Hepatocyte (in vitro differentiated cells): ENCODE data around the gene DIS3L. TPM values are rescaled to one million over a fixed set of nuclear protein-coding genes. Genes with fewer than 3 reads are reported as not detected.
"Not testable (repeated sequence)": the region's sequence is repeated elsewhere in the genome, so short reads cannot be mapped to it uniquely, and the experiment has no call there.

ENCODE experiments used
- DNase-seq: peaks from one replicate; pipeline ENCODE4 v3.0.0-alpha.2; 2016; ENCODE audit warnings: low spot score
- H2AFZ ChIP-seq: fragments of 200-600 bp; sonication (generic); 2 replicates; pipeline ENCODE4 v1.6.0; 2016; ENCODE audit warnings: antibody characterized with exemption, mild to moderate bottlenecking
- H3K27ac ChIP-seq: fragments of 200-600 bp; sonication (generic); 2 replicates; pipeline ENCODE4 v1.5.1; 2016; ENCODE audit warnings: mild to moderate bottlenecking
- H3K27me3 ChIP-seq: fragments of 200-600 bp; sonication (generic); 2 replicates; pipeline ENCODE4 v1.6.1; 2016
- H3K36me3 ChIP-seq: fragments of 200-600 bp; sonication (generic); replicated peaks from 2 replicates; pipeline ENCODE4 v1.5.1; 2016; ENCODE audit warnings: low read depth; ENCODE audit not compliant: insufficient read depth
- H3K4me1 ChIP-seq: fragments of 200-600 bp; sonication (generic); 2 replicates; pipeline ENCODE4 v1.5.1; 2016; ENCODE audit warnings: mild to moderate bottlenecking, moderate library complexity; ENCODE audit not compliant: insufficient read depth
- H3K4me2 ChIP-seq: fragments of 200-600 bp; sonication (generic); 2 replicates; pipeline ENCODE4 v1.6.0; 2016
- H3K4me3 ChIP-seq: fragments of 200-600 bp; sonication (generic); 2 replicates; pipeline ENCODE4 v1.5.1; 2016; ENCODE audit warnings: mild to moderate bottlenecking
- H3K79me2 ChIP-seq: fragments of 200-600 bp; sonication (generic); 2 replicates; pipeline ENCODE4 v1.6.0; 2017; ENCODE audit warnings: mild to moderate bottlenecking
- H3K9me2 ChIP-seq: fragments of 200-600 bp; sonication (generic); replicated peaks from 2 replicates; pipeline ENCODE4 v1.6.0; 2017; ENCODE audit warnings: mild to moderate bottlenecking; ENCODE audit not compliant: insufficient read depth
- H3K9me3 ChIP-seq: fragments of 200-600 bp; sonication (generic); 2 replicates; pipeline ENCODE4 v1.5.1; 2016; ENCODE audit warnings: low read depth, mild to moderate bottlenecking
- H4K20me1 ChIP-seq: fragments of 200-600 bp; sonication (generic); 2 replicates; pipeline ENCODE4 v1.6.0; 2016; ENCODE audit warnings: mild to moderate bottlenecking; ENCODE audit not compliant: insufficient read depth, poor library complexity, severe bottlenecking
- EZH2 ChIP-seq: fragments of 200-600 bp; sonication (generic); IDR thresholded peaks from 2 replicates; pipeline ENCODE4 v1.6.1; 2016; ENCODE audit warnings: antibody characterized with exemption, mild to moderate bottlenecking, borderline replicate concordance
- EZH2phosphoT487 ChIP-seq: fragments of 200-600 bp; sonication (generic); IDR thresholded peaks from one replicate; pipeline ENCODE4 v1.6.1; 2018; ENCODE audit warnings: antibody characterized with exemption, mild to moderate bottlenecking, low read depth, moderate library complexity; ENCODE audit not compliant: unreplicated experiment, severe bottlenecking
- WGBS: methylation state at CpG from one replicate; pipeline ENCODE4 v1.1.6; 2016; ENCODE audit warnings: low lambda C conversion rate; ENCODE audit errors: missing lambda C conversion rate; 5-methylcytosine and 5-hydroxymethylcytosine counted together
- polyA plus RNA-seq: library from polyadenylated mRNA; unstranded; fragments of >200 nt; fragmentation: Nextera tagmentation; extraction: Ambion mirVana; gene quantifications from 2 replicates; pipeline ENCODE4 v1.2.1, GENCODE V29; 2016
- total RNA-seq: library from RNA; depleted of rRNA; stranded (reverse); fragments of >200 nt; gene quantifications from 2 replicates; pipeline ENCODE4 v1.2.3, GENCODE V29; 2014
- TF ChIP-seq, protein P1 (sequence below): fragments of 200-600 bp; sonication (generic); IDR thresholded peaks from 2 replicates; pipeline ENCODE4 v1.5.1; 2016; ENCODE audit warnings: antibody characterized with exemption, mild to moderate bottlenecking; ENCODE audit not compliant: poor library complexity

DIS3L gene
- total and polyA plus RNA-seq, 2 experiments from 2014 or later = 18.6 to 34.4 TPM

DNA sequence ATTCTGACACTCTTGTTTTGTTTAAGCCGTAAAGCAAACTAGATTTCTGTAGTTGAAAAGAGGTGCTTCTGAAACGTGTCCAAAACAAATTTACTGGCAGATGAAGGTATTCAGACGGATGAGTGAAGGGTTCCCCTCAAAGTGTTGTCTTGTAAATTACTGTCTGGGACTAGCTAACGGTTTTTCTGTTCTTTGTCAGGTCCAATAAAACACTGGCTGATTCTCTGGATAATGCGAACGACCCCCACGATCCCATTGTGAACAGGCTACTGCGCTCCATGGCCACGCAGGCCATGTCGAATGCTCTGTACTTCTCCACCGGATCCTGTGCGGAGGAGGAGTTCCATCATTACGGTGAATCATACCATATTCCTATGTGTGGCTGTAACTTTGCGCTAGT is 35.4 kb downstream of the DIS3L start:
- Histone ChIP-seq H3K36me3 (no peaks in the 10 kb centered on the region), H3K27ac (no peak overlapping the region), H3K4me1 (no peaks in the 10 kb centered on the region), H4K20me1 (no peaks in the 10 kb centered on the region), H3K27me3 (no peaks in the 10 kb centered on the region), H3K4me2 (no peak overlapping the region), H2AFZ (no peak overlapping the region), H3K9me3 (no peaks in the 10 kb centered on the region), H3K9me2 (no peaks in the 10 kb centered on the region), H3K79me2 (no peaks in the 10 kb centered on the region), H3K4me3 (no peak overlapping the region)
- DNase-seq = no peak
- 91% methylated on average over 14 of the region's 14 CpGs for WGBS
- TF ChIP-seq EZH2 = no peak
- TF ChIP-seq, protein P1, sequence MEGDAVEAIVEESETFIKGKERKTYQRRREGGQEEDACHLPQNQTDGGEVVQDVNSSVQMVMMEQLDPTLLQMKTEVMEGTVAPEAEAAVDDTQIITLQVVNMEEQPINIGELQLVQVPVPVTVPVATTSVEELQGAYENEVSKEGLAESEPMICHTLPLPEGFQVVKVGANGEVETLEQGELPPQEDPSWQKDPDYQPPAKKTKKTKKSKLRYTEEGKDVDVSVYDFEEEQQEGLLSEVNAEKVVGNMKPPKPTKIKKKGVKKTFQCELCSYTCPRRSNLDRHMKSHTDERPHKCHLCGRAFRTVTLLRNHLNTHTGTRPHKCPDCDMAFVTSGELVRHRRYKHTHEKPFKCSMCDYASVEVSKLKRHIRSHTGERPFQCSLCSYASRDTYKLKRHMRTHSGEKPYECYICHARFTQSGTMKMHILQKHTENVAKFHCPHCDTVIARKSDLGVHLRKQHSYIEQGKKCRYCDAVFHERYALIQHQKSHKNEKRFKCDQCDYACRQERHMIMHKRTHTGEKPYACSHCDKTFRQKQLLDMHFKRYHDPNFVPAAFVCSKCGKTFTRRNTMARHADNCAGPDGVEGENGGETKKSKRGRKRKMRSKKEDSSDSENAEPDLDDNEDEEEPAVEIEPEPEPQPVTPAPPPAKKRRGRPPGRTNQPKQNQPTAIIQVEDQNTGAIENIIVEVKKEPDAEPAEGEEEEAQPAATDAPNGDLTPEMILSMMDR = no peak
- TF ChIP-seq EZH2phosphoT487 = no peak

DNA sequence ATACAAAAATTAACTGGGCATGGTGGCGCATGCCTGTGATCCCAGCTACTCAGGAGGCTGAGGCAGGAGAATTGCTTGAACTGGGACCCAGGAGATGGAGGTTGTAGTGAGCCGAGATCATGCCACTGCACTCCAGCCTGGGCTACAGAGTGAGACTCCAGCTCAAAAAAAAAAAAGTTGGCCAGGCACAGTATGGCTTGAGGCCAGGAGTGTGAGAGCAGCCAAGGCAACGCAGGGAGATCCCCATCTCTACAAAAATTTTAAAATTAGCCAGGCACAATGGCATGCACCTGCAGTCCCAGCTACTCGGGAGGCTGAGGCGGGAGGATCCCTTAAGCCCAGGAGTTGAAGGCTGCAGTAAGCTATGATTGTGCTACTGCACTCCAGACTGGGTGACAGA is 55.2 kb downstream of the DIS3L start:
- not testable (repeated sequence) for H2AFZ ChIP-seq, H4K20me1 ChIP-seq, H3K4me3 ChIP-seq, H3K9me2 ChIP-seq, H3K36me3 ChIP-seq, DNase-seq, H3K27ac ChIP-seq, H3K27me3 ChIP-seq, H3K9me3 ChIP-seq, H3K4me1 ChIP-seq, H3K4me2 ChIP-seq, H3K79me2 ChIP-seq
- WGBS = 69% methylated on average over 5 of the region's 5 CpGs

DNA sequence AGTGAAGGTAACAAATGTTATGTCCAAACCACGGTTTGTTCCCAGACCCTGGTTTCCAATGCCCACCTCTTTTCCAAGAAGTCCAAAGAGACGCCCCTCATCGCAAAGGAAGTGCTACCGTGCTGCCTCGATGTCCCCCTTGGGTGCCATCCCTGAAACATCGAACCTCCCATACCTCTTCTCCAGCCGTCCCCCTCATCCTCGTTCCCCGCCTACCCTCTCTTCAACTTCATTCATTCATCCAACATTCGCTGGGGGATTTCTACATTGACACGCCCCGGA is 62.6 kb downstream of the DIS3L start:
- peak overlapping the region; percentile 84 for H3K4me2 ChIP-seq
- peak overlapping the region; percentile 46 for H3K4me3 ChIP-seq
- H3K9me3 ChIP-seq = no peaks in the 10 kb centered on the region
- no peaks in the 10 kb centered on the region for H3K79me2 ChIP-seq
- H3K36me3 ChIP-seq = no peaks in the 10 kb centered on the region
- no peaks in the 10 kb centered on the region for H3K27me3 ChIP-seq
- TF ChIP-seq EZH2phosphoT487 = no peak
- no peak for TF ChIP-seq EZH2
- TF ChIP-seq, protein P1 = no peak
- no peaks in the 10 kb centered on the region for H3K9me2 ChIP-seq
- WGBS = 16% methylated on average over 12 of the region's 12 CpGs
- peak overlapping the region; percentile 64 for H2AFZ ChIP-seq
- no peaks in the 10 kb centered on the region for H3K4me1 ChIP-seq
- DNase-seq = no peak
- no peaks in the 10 kb centered on the region for H4K20me1 ChIP-seq
- peak overlapping the region; percentile 67 for H3K27ac ChIP-seq

DNA sequence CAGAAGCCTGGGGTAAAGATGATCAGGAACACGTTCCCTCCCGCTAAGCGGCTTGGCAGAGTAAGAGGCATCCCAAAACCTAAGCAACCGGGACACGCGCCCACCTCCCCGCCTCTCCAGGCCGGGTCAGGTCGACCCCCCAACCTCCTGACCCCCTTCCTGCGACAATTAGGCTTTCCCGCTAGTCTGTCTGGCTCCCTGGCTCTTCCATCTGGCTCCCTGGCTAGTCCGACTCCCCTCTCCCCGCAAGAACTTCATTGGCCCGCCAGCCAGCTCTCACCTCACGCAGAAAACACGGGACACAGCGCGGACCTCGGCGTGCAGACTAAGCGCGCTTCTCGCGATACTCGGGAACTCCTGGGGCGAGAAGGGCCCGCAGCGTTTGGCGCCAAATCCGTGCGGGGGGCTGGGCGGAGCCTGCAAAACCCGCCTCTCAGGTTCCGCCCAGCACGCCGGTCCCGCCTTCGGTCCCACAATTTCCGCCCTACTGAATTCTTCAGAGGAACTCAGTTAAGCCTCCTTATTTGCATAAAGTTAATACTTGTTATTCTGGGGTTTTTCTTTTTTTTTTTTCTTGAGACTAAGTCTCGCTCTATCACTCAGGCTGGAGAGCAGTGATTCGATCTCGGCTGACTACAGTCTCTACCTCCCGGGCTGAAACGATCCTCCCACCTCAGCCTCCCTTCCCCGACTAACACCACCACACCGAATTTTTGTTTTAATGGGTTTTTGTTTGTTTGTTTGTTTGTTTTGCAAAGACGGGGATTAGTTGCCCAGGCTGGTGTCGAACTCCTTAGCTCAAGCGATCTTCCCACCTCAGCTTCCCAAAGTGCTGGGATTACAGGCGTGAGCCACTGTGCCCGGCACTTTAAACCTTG is 63.2 kb downstream of the DIS3L start, which contains the start of gene TIPIN:
TSS of gene TIPIN (minus strand) at position 327 of the 878 bp plus-strand sequence. CDS start 3,738 bp downstream, outside the sequence.
- H3K4me2 ChIP-seq = peak within 1 kb of the TSS; percentile 84
- no peaks in the 10 kb centered on the region for H3K36me3 ChIP-seq
- no peaks in the 10 kb centered on the region for H3K79me2 ChIP-seq
- peak within 1 kb of the TSS; percentile 87 for H2AFZ ChIP-seq
- TF ChIP-seq EZH2phosphoT487 (no peak), EZH2 (no peak)
- TF ChIP-seq, protein P1 = no peak
- no peaks in the 10 kb centered on the region for H4K20me1 ChIP-seq
- H3K27me3 ChIP-seq = no peaks in the 10 kb centered on the region
- 10% methylated on average over 46 of the region's 51 CpGs for WGBS
- peak; percentile 97 for DNase-seq
- peak within 1 kb of the TSS; percentile 46 for H3K4me3 ChIP-seq
- H3K4me1 ChIP-seq = no peaks in the 10 kb centered on the region
- H3K9me2 ChIP-seq = no peaks in the 10 kb centered on the region
- H3K9me3 ChIP-seq = no peaks in the 10 kb centered on the region
- H3K27ac ChIP-seq = peak within 1 kb of the TSS; percentile 67
